Adrenal gland (tissue), 12 donors: Measurements from ENCODE around the gene LHPP. TPM values are rescaled to one million over a fixed set of nuclear protein-coding genes. Genes with fewer than 3 reads are reported as not detected.

Source experiments
- DNase-seq, 7 donors: peaks; one replicate each; pipeline ENCODE4 v3.0.0-alpha.2; 2019 to 2020
- H3K27ac ChIP-seq, 5 donors: fragments of 200-600 bp; sonication (generic) in 4 of 5; 1 replicate in 3 of 5; 2 replicates in 2 of 5; pipeline versions ENCODE4 v1.5.1 to v1.8.0; 2016 to 2020; ENCODE audit warnings: mild to moderate bottlenecking in 1 of 5
- H3K27me3 ChIP-seq: fragments of 200-600 bp; 2 replicates; pipeline ENCODE4 v1.8.0; 2021
- H3K36me3 ChIP-seq, 2 donors: fragments of 200-600 bp; replicated peaks in 1 of 2; 1 replicate in 1 of 2; 2 replicates in 1 of 2; pipeline versions ENCODE4 v1.5.1 to v1.8.0; 2018 to 2022
- H3K4me1 ChIP-seq, 2 donors: fragments of 200-600 bp; replicated peaks in 1 of 2; 1 replicate in 1 of 2; 2 replicates in 1 of 2; pipeline versions ENCODE4 v1.5.1 to v1.8.0; 2018 to 2021
- H3K4me3 ChIP-seq, 4 donors: fragments of 200-600 bp; sonication (generic) in 3 of 4; one replicate each; pipeline ENCODE4 v1.5.1; 2016 to 2018
- H3K9me3 ChIP-seq, 3 donors: fragments of 200-600 bp; sonication (generic) in 1 of 3; replicated peaks in 1 of 3; 1 replicate in 2 of 3; 2 replicates in 1 of 3; pipeline versions ENCODE4 v1.5.1 to v1.8.0; 2016 to 2021
- CTCF ChIP-seq, 6 experiments: fragments of 450-650 bp in 4 of 6; fragments of 200-600 bp in 2 of 6; sonication (generic) in 1 of 6; IDR thresholded peaks; 1 replicate in 5 of 6; 2 replicates in 1 of 6; pipeline versions ENCODE4 v1.5.1 to v1.8.0; 2016 to 2021; ENCODE audit warnings: antibody characterized with exemption in 6 of 6, mild to moderate bottlenecking in 2 of 6, moderate library complexity in 1 of 6
- POLR2A ChIP-seq, 2 donors: fragments of 450-650 bp; IDR thresholded peaks; one replicate each; pipeline ENCODE4 v1.6.1; 2017; ENCODE audit warnings: antibody characterized with exemption in 2 of 2, mild to moderate bottlenecking in 2 of 2, moderate library complexity in 1 of 2
- WGBS, 4 donors: extraction: QIAGEN DNeasy Blood & Tissue Kit in 2 of 4; methylation state at CpG; one replicate each; pipeline versions ENCODE4 v1.1.5 to v1.1.7; 2013 to 2017; 5-methylcytosine and 5-hydroxymethylcytosine counted together
- intact Hi-C, 2 donors: fragments of 100-400 bp; cut with DNase I; formaldehyde crosslinking; loops; one replicate each; pipeline versions ENCODE4 v1.14.1 to v1.15.0; 2022 to 2023
- polyA plus RNA-seq, 3 donors: library from polyadenylated mRNA; stranded (reverse); fragments of 200-250 nt in 2 of 3; fragments of 350-450 nt in 1 of 3; fragmentation: Illumina TruSeq in 1 of 3; extraction: RNeasy Lipid Tissue Mini Kit (QIAGEN cat#74804) in 1 of 3; gene quantifications; one replicate each; pipeline ENCODE4 v1.2.3, GENCODE V29; 2013 to 2014
- total RNA-seq, 9 donors: library from RNA; depleted of rRNA in 4 of 9; stranded (reverse); fragments of >200 nt in 4 of 9; fragments of 120-200 nt in 1 of 9; fragmentation: NEBNext Ultra II Directional in 1 of 9; extraction: Animal tissue kit (Norgen Biotek cat#: 25700) in 1 of 9; gene quantifications; one replicate each; pipeline versions ENCODE4 v1.1.0 to v1.2.4, GENCODE V29; 2013 to 2023
- donor health status: healthy with polysubstance abuse.
- donor health status: Bipolar disorder and iron deficiency.
- donor health status: DM: yes; HTN: yes; CAD: no.
- donor health status: DM: no; HTN: no; CAD: no.
- donor health status: DM: no; HTN: no; CAD: no.
- donor health status: DM: yes; HTN: yes; CAD: no.

LHPP gene
- total and polyA plus RNA-seq, 12 donors: 10.5 to 70.1 (median 43.4) TPM

GRCh38 chr10:124448696-124449169 lies 12.9 kb upstream of the LHPP start:
- no peak for DNase-seq
- TF ChIP-seq CTCF (IDR thresholded peaks at IDR 0.05) (no peak), POLR2A (IDR thresholded peaks at IDR 0.05) (no peak)
- 3 to 6% (median 4%) methylated on average over 24 to 26 of the region's 26 CpGs for WGBS, 4 donors
- H3K9me3 ChIP-seq: no peaks in the 10 kb centered on the region
- no peaks in the 10 kb centered on the region for H3K36me3 ChIP-seq
- H3K27me3 ChIP-seq: peaks cover 71% of the 10 kb centered on the region
- no peak overlapping the region for H3K27ac ChIP-seq
- no peak overlapping the region for H3K4me3 ChIP-seq
- intact Hi-C loops: no loop called here
- peaks cover 7 to 30% of the 10 kb centered on the region in 2 donors for H3K4me1 ChIP-seq

GRCh38 chr10:124449170-124450011 lies 12.2 kb upstream of the LHPP start:
- Histone ChIP-seq H3K27me3 (peaks cover 67% of the 10 kb centered on the region), H3K27ac (no peak overlapping the region), H3K4me3 (peak overlapping the region in 1 of 4 donors; percentile 36), H3K36me3 (no peaks in the 10 kb centered on the region), H3K4me1 (peaks cover 7 to 30% of the 10 kb centered on the region in 2 donors), H3K9me3 (no peaks in the 10 kb centered on the region)
- 1 to 5% (median 2%) methylated on average over 10 to 59 of the region's 59 CpGs for WGBS, 4 donors
- DNase-seq: no peak
- intact Hi-C loops: no loop called here
- TF ChIP-seq POLR2A (IDR thresholded peaks at IDR 0.05) (no peak), CTCF (IDR thresholded peaks at IDR 0.05) (no peak)

GRCh38 chr10:124450012-124450782 lies 11.4 kb upstream of the LHPP start, which contains the start of gene NKX1-2:
Gene NKX1-2, minus strand, starts transcription at chr10:124450035. Its CDS starts 92 bp downstream, at chr10:124449943.
- WGBS, 4 donors: 3 to 11% (median 4%) methylated on average over 15 to 54 of the region's 57 CpGs
- peaks cover 61% of the 10 kb centered on the region for H3K27me3 ChIP-seq
- DNase-seq: no peak
- H3K4me1 ChIP-seq: peaks cover 7 to 30% of the 10 kb centered on the region in 2 donors
- H3K9me3 ChIP-seq: no peaks in the 10 kb centered on the region
- peak within 1 kb of the TSS in 1 of 4 donors; percentile 36 for H3K4me3 ChIP-seq
- H3K36me3 ChIP-seq: no peaks in the 10 kb centered on the region
- no peak for TF ChIP-seq POLR2A (IDR thresholded peaks at IDR 0.05)
- no peak within 1 kb of the TSS for H3K27ac ChIP-seq
- intact Hi-C loops: no loop called here

DNA sequence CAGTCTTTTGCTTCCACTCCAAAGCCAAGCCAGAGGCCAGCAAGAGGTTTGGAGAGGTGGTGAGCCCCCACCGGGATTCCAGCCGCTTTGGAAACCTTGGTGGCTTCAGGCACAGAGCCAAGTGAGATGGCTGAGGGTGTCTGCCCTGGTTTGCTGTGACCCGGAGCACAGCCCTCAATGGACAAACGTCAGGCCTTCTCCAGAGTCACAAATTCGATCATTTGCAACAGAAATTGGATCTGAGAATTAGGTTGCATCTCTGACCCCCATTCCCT lies 10.9 kb upstream of the LHPP start:
- TF ChIP-seq POLR2A (IDR thresholded peaks at IDR 0.05) (no peak), CTCF (IDR thresholded peaks at IDR 0.05) (no peak)
- DNase-seq: no peak
- intact Hi-C loops: no loop called here
- Histone ChIP-seq H3K27me3 (peaks cover 61% of the 10 kb centered on the region), H3K4me3 (no peak overlapping the region), H3K27ac (no peak overlapping the region), H3K4me1 (peaks cover 7 to 30% of the 10 kb centered on the region in 2 donors), H3K9me3 (no peaks in the 10 kb centered on the region), H3K36me3 (no peaks in the 10 kb centered on the region)
- 23 to 29% (median 29%) methylated on average over 1 to 5 of the region's 5 CpGs for WGBS, 4 donors
